GM12878 (cell line): Measurements from ENCODE around the gene GSE1. TPM values are rescaled to one million over a fixed set of nuclear protein-coding genes. Genes with fewer than 3 reads are reported as not detected.

Experiments used
- ATAC-seq: fragments of 200-7000 bp; cut with Tn5 transposase; 3 replicates; pipeline ENCODE4 v1.9.1; 2020; ENCODE audit warnings: mild to moderate bottlenecking, moderate library complexity
- BruUV-seq: library from RNA; stranded (reverse); fragments of 400-500 nt; replicated peaks from 2 replicates; lab custom pipeline; 2021; lab: Mats Ljungman, UMichigan
- CTCF ChIA-PET: fragments of 300-600 bp; sonication (Branson Sonifier 250); formaldehyde crosslinking; extraction: SDS; loops from one replicate; lab custom pipeline; 2021; ENCODE audit warnings: inconsistent platforms; lab: Yijun Ruan, JAX
- POLR2A ChIA-PET: fragments of 350-600 bp; formaldehyde crosslinking; extraction: SDS; loops from one replicate; lab custom pipeline; 2021; ENCODE audit warnings: inconsistent platforms; lab: Charles Lee
- RAD21 ChIA-PET: fragments of 300-600 bp; sonication (Branson Sonifier 250); formaldehyde crosslinking; loops from one replicate; lab custom pipeline; 2023; ENCODE audit warnings: antibody characterized with exemption; ENCODE audit not compliant: unreplicated experiment; lab: Charles Lee
- SMC1A ChIA-PET: fragments of 300-600 bp; sonication (Branson Sonifier 250); formaldehyde crosslinking; loops from one replicate; lab custom pipeline; 2023; ENCODE audit not compliant: unreplicated experiment, uncharacterized antibody; lab: Charles Lee
- DNase-seq: peaks from one replicate; pipeline ENCODE4 v3.0.0-alpha.2; 2011; ENCODE audit warnings: low read depth, low spot score
- FAIRE-seq: peaks from 3 replicates; lab custom pipeline; 2011; peaks lifted over from hg19 to GRCh38; lab: Jason Lieb, UNC
- H2AFZ ChIP-seq: 2 replicates; pipeline ENCODE4 v1.6.0; 2011; ENCODE audit warnings: low read depth, low read length, control low read depth; ENCODE audit not compliant: control insufficient read depth
- H3K27ac ChIP-seq: 2 replicates; pipeline ENCODE4 v1.5.1; 2011; ENCODE audit warnings: control low read depth; ENCODE audit not compliant: control insufficient read depth, insufficient read depth
- H3K27me3 ChIP-seq, 2 experiments: replicated peaks in 1 of 2; 2 replicates each; pipeline versions ENCODE4 v1.6.0 to v1.6.1; 2011; ENCODE audit warnings: low read length in 1 of 2; ENCODE audit not compliant: control insufficient read depth in 2 of 2, insufficient read depth in 2 of 2
- H3K36me3 ChIP-seq, 2 experiments: 2 replicates each; pipeline ENCODE4 v1.5.1; 2011; ENCODE audit warnings: low read length in 1 of 2; ENCODE audit not compliant: control insufficient read depth in 2 of 2, insufficient read depth in 2 of 2
- H3K4me1 ChIP-seq: 2 replicates; pipeline ENCODE4 v1.6.1; 2011; ENCODE audit warnings: mild to moderate bottlenecking, low read length, moderate library complexity, mixed read lengths; ENCODE audit not compliant: control insufficient read depth, insufficient read depth
- H3K4me2 ChIP-seq: 2 replicates; pipeline ENCODE4 v1.6.0; 2011; ENCODE audit warnings: control low read depth; ENCODE audit not compliant: control insufficient read depth, insufficient read depth
- H3K4me3 ChIP-seq: fragments of 200-600 bp; sonication (generic); 2 replicates; pipeline ENCODE4 v1.5.1; 2016
- H3K79me2 ChIP-seq: 2 replicates; pipeline ENCODE4 v1.6.0; 2011; ENCODE audit warnings: low read length; ENCODE audit not compliant: control insufficient read depth, insufficient read depth
- H3K9ac ChIP-seq: 2 replicates; pipeline ENCODE4 v1.8.0; 2011; ENCODE audit warnings: low read length, control low read depth, mixed read lengths; ENCODE audit not compliant: control insufficient read depth, insufficient read depth
- H3K9me3 ChIP-seq: replicated peaks from 3 replicates; pipeline ENCODE4 v1.5.1; 2011; ENCODE audit warnings: mild to moderate bottlenecking, low read length; ENCODE audit not compliant: control insufficient read depth, insufficient read depth
- H4K20me1 ChIP-seq: 2 replicates; pipeline ENCODE4 v1.6.0; 2011; ENCODE audit not compliant: control insufficient read depth, insufficient read depth
- E4F1 ChIP-seq: fragments of 450-650 bp; IDR thresholded peaks from 2 replicates; pipeline ENCODE4 v1.6.1; 2018; ENCODE audit warnings: borderline replicate concordance, mild to moderate bottlenecking; ENCODE audit not compliant: partially characterized antibody
- IRF5 ChIP-seq: fragments of 450-650 bp; IDR thresholded peaks from 2 replicates; pipeline ENCODE4 v1.6.1; 2017; ENCODE audit warnings: borderline replicate concordance
- RAD21 ChIP-seq: IDR thresholded peaks from 2 replicates; pipeline ENCODE4 v1.6.1; 2011; ENCODE audit warnings: mild to moderate bottlenecking, low read depth, low read length, moderate library complexity; ENCODE audit not compliant: insufficient read depth
- RCOR1 ChIP-seq: conservative IDR thresholded peaks from 2 replicates; pipeline ENCODE4 v1.6.1; 2012; ENCODE audit warnings: low read depth, low read length, improper control_type of control experiment
- USF1 ChIP-seq: IDR thresholded peaks from 2 replicates; pipeline ENCODE4 v1.6.1; 2011; ENCODE audit warnings: borderline replicate concordance, low read depth, mild to moderate bottlenecking, moderate library complexity, mixed read lengths, low read length; ENCODE audit not compliant: insufficient read depth; ENCODE audit errors: extremely low read length
- WGBS: methylation state at CpG from one replicate; pipeline ENCODE4 v1.1.6; 2016; ENCODE audit warnings: low lambda C conversion rate; ENCODE audit not compliant: insufficient replicate concordance, insufficient coverage; ENCODE audit errors: missing lambda C conversion rate; 5-methylcytosine and 5-hydroxymethylcytosine counted together
- in situ Hi-C: fragments of 300-500 bp; cut with MboI; formaldehyde crosslinking; loops from 9 replicates; pipeline ENCODE4 v1.14.3; 2018; ENCODE audit warnings: mixed read lengths
- intact Hi-C: fragments of 100-400 bp; cut with micrococcal nuclease; formaldehyde crosslinking; loops from one replicate; pipeline ENCODE4 v1.14.2; 2022; ENCODE audit not compliant: unreplicated experiment
- polyA plus RNA-seq, 11 experiments: library from polyadenylated mRNA; depleted of rRNA in 4 of 11; unstranded in 6 of 11; stranded (reverse) in 5 of 11; fragments of >200 nt; fragmentation: Nextera tagmentation in 4 of 11; fragmentation: Illumina TruSeq in 1 of 11; extraction: Ambion mirVana in 4 of 11; extraction: Trizol in 1 of 11; gene quantifications; 1 replicate in 1 of 11; 2 replicates in 10 of 11; pipeline versions ENCODE4 v1.2.1 to v1.2.3, GENCODE V29; 2011 to 2016; ENCODE audit warnings: inconsistent platforms in 2 of 11, missing spikeins in 2 of 11, low read depth in 1 of 11
- total RNA-seq, 4 experiments: library from RNA; depleted of rRNA in 3 of 4; stranded (reverse); fragments of >200 nt in 3 of 4; fragmentation: Illumina TruSeq in 1 of 4; extraction: Trizol in 1 of 4; gene quantifications; 2 replicates each; pipeline versions ENCODE4 v1.2.1 to v1.2.3, GENCODE V29; 2013 to 2021

The GSE1 gene
- total and polyA plus RNA-seq, 10 of the 15 experiments (the other 5 are each of a cell fraction or from before 2014, with no cell fraction given), result 4.6 to 58.7 (median 18.2) TPM

- ATAC-seq (no peak), FAIRE-seq (no peak), DNase-seq (no peak)
- no peak overlapping the region for H2AFZ ChIP-seq
- ChIA-PET CTCF (interaction anchor here (0.7 to 1.9 kb wide), 3 partner anchors 23 to 204 kb away, joined by 3 to 5 read pairs (median 3); no protein-coding TSS in a partner anchor), SMC1A (interaction anchor here (1.3 kb wide), 1 partner anchor 10 kb away, joined by 3 read pairs; no protein-coding TSS in a partner anchor), POLR2A (no interaction called here), RAD21 (no interaction called here)
- intact Hi-C loops, result no loop called here
- peak; percentile 4 for TF ChIP-seq USF1
- TF ChIP-seq RCOR1, result no peak
- in situ Hi-C loops, result no loop called here
- no peaks in the 10 kb centered on the region for H3K79me2 ChIP-seq
- no TSS peak for BruUV-seq
- H3K27me3 ChIP-seq, result peaks cover 1 to 2% of the 10 kb centered on the region in 2 experiments; a peak in 3 of 4 replicates
- no peaks in the 10 kb centered on the region for H4K20me1 ChIP-seq
- no peak overlapping the region for H3K4me2 ChIP-seq
- no peaks in the 10 kb centered on the region for H3K4me1 ChIP-seq
- H3K9me3 ChIP-seq, result no peaks in the 10 kb centered on the region
- no peaks in the 10 kb centered on the region for H3K36me3 ChIP-seq
- no peak overlapping the region for H3K9ac ChIP-seq
- 47% methylated on average over 24 of the region's 24 CpGs for WGBS
- H3K27ac ChIP-seq, result no peak overlapping the region
- H3K4me3 ChIP-seq, result no peak overlapping the region
Observed at GRCh38 chr16:85695196-85696128, 82.3 kb downstream of the GSE1 start.

GRCh38 chr16:85696781-85697180, 83.7 kb downstream of the GSE1 start:
- FAIRE-seq, result no peak
- Histone ChIP-seq H2AFZ (no peak overlapping the region), H3K36me3 (no peaks in the 10 kb centered on the region), H3K4me1 (no peaks in the 10 kb centered on the region), H3K27me3 (peaks cover 1 to 2% of the 10 kb centered on the region in 2 experiments; a peak in 3 of 4 replicates), H4K20me1 (no peaks in the 10 kb centered on the region), H3K27ac (no peak overlapping the region), H3K9me3 (no peaks in the 10 kb centered on the region), H3K79me2 (no peaks in the 10 kb centered on the region), H3K4me3 (no peak overlapping the region), H3K9ac (no peak overlapping the region), H3K4me2 (no peak overlapping the region)
- RAD21 ChIA-PET, result no interaction called here
- BruUV-seq, result no TSS peak
- in situ Hi-C loops, result no loop called here
- SMC1A ChIA-PET, result interaction anchor here (1.3 kb wide), 1 partner anchor 11 kb away, joined by 3 read pairs; no protein-coding TSS in a partner anchor
- intact Hi-C loops, result no loop called here
- POLR2A ChIA-PET, result no interaction called here
- CTCF ChIA-PET, result interaction anchor here (1.9 kb wide), 1 partner anchor 21 kb away, joined by 5 read pairs; no protein-coding TSS in a partner anchor
- no peak for DNase-seq
- no peak for ATAC-seq
- WGBS, result 77% methylated on average over 16 of the region's 16 CpGs
- TF ChIP-seq E4F1, result no peak
- no peak for TF ChIP-seq RAD21
- TF ChIP-seq IRF5, result no peak
